ENCODE data around the gene TTC7B.
A peak's percentile ranks its signal among the peaks of the same experiment; 100 is the strongest.

The TTC7B gene

GRCh38 chr14:90517076-90517841 is 299.0 kb downstream of the TTC7B start:
- DNase-seq, result no peak

- no peak for DNase-seq
Observed at GRCh38 chr14:90514566-90514965, 301.7 kb downstream of the TTC7B start.

GRCh38 chr14:90514015-90514398 is 302.2 kb downstream of the TTC7B start:
- DNase-seq, result no peak

GRCh38 chr14:90513161-90514014 is 302.8 kb downstream of the TTC7B start:
- DNase-seq, result no peak

- DNase-seq, result no peak
Observed at GRCh38 chr14:90512329-90512991, 303.8 kb downstream of the TTC7B start.

- DNase-seq, result no peak
Observed at GRCh38 chr14:90511795-90512328, 304.4 kb downstream of the TTC7B start.

- no peak for DNase-seq
Observed at GRCh38 chr14:90511252-90511651, 305.0 kb downstream of the TTC7B start.

GRCh38 chr14:90510159-90510558 is 306.1 kb downstream of the TTC7B start:
- no peak for DNase-seq

GRCh38 chr14:90509403-90509802 is 306.8 kb downstream of the TTC7B start:
- DNase-seq, result no peak

- DNase-seq, result no peak
Observed at GRCh38 chr14:90508536-90509254, 307.5 kb downstream of the TTC7B start.

- no peak for DNase-seq
Observed at GRCh38 chr14:90508036-90508435, 308.2 kb downstream of the TTC7B start.

GRCh38 chr14:90507428-90507827 is 308.8 kb downstream of the TTC7B start:
- no peak for DNase-seq

GRCh38 chr14:90506748-90507147 is 309.5 kb downstream of the TTC7B start:
- no peak for DNase-seq

GRCh38 chr14:90505531-90505930 is 310.7 kb downstream of the TTC7B start:
- no peak for DNase-seq

- DNase-seq, result no peak
Observed at GRCh38 chr14:90504643-90505042, 311.6 kb downstream of the TTC7B start.

GRCh38 chr14:90503582-90503981 is 312.6 kb downstream of the TTC7B start:
- no peak for DNase-seq

GRCh38 chr14:90502760-90503159 is 313.5 kb downstream of the TTC7B start:
- DNase-seq, result no peak

- peak; percentile 9 for DNase-seq
Observed at GRCh38 chr14:90500665-90501370, 315.4 kb downstream of the TTC7B start.

- DNase-seq, result no peak
Observed at GRCh38 chr14:90499908-90500664, 316.1 kb downstream of the TTC7B start.

- DNase-seq, result no peak
Observed at GRCh38 chr14:90499121-90499520, 317.1 kb downstream of the TTC7B start.

GRCh38 chr14:90498198-90498597 is 318.0 kb downstream of the TTC7B start:
- no peak for DNase-seq

Measured in activated CD4-positive, alpha-beta T cell treated with anti-CD3 and anti-CD28 coated beads, Interleukin-2, Interleukin-6, amounts not matched to agents 100 ng/mL and 50 ng/mL, durations not matched to agents 16 hours and 8 hours (primary cell).